ENCODE data around the gene MEOX2.

- TF ChIP-seq CTCF (IDR thresholded peaks at IDR 0.05; ENCODE audit: low read length): no peak
- no peak for TF ChIP-seq EZH2 (optimal IDR thresholded peaks at IDR 0.05; ENCODE audit: low read depth, low read length)
- TF ChIP-seq EZH2phosphoT487 (IDR thresholded peaks at IDR 0.05; ENCODE audit: low read length): no peak
These were observed 105.7 kb downstream of the MEOX2 start for GRCh38 chr7:15580604-15581351.

Data from MM.1S (cell line).